ENCODE measurements around the gene JARID2.

The JARID2 gene

DNA sequence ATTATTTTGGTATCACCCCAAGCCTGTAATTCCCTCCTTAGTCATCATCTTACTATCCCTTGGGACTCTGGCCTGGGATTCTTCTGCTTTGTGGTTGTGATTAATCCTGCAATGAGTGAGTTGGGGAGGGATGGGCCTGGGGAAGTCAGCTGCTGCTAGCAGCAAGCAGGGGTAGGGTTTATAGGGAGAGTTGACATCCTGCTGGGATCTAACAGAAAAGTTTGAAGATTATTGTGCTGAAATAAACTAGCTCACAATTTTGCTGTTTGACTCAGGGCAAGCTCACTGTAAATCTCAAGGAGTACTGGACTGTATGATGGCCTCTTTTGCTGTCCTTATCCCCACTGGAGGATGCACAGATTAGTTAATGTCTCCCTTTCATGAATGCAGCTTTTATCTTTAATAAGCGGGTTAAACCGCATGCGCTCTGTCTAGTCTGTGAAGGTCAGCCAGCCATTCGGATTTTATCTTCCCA, 83.4 kb downstream of the JARID2 start:
- peak; percentile 73 for DNase-seq (ENCODE audit: low spot score)
- no peak overlapping the region for H3K27ac ChIP-seq
- TF ChIP-seq, protein P1, sequence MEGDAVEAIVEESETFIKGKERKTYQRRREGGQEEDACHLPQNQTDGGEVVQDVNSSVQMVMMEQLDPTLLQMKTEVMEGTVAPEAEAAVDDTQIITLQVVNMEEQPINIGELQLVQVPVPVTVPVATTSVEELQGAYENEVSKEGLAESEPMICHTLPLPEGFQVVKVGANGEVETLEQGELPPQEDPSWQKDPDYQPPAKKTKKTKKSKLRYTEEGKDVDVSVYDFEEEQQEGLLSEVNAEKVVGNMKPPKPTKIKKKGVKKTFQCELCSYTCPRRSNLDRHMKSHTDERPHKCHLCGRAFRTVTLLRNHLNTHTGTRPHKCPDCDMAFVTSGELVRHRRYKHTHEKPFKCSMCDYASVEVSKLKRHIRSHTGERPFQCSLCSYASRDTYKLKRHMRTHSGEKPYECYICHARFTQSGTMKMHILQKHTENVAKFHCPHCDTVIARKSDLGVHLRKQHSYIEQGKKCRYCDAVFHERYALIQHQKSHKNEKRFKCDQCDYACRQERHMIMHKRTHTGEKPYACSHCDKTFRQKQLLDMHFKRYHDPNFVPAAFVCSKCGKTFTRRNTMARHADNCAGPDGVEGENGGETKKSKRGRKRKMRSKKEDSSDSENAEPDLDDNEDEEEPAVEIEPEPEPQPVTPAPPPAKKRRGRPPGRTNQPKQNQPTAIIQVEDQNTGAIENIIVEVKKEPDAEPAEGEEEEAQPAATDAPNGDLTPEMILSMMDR (conservative IDR thresholded peaks at IDR 0.05; ENCODE audit: low read depth) = no peak

DNA sequence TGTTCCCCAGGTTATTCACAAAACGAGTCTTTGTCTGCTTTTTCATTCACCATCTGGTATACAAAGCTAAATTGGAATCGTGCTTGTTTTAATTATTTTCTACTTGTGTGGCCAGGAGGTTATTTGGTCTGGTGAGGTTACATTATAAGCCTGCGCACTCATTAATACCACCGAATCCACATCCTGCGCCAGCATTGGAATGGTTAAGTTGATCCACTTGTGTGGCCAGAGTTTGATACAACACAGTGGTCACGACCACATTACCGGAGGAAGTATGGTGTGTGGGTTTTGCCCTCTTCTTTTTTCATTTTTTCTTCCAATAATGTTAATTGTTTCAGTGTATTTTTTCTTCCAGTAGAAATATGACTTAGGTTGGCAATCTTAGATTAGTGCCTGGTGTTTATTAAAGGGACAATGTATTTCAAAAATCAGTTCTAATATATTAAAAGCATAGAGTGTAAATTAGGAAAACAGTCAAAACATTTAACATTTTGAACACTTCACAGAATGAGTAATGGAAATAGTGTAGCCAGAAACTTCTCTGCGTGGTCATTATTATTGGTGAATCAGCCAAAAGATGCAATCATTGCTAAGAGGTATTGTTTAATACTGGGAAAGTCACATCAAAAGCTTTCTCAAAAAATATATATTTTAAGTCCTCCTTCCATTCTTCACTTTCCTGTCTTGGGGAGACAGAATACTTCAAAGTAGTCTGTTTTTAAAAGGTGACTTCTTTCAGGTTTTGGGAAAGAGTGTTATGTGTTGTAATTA, 84.5 kb downstream of the JARID2 start:
- ChIA-PET CTCF (no interaction called here), POLR2A (ENCODE audit: low non-redundant PET) (no interaction called here)
- TF ChIP-seq, protein P1 (conservative IDR thresholded peaks at IDR 0.05; ENCODE audit: low read depth) = no peak
- H3K27ac ChIP-seq = no peak overlapping the region
- DNase-seq (ENCODE audit: low spot score) = no peak

More for the DNA sequence above, 83.4 kb downstream of the JARID2 start:
- CTCF ChIA-PET = interaction anchor here (0.6 kb wide), 1 partner anchor 1321 kb away, joined by 7 read pairs; no protein-coding TSS in a partner anchor
- POLR2A ChIA-PET (ENCODE audit: low non-redundant PET) = no interaction called here

DNA sequence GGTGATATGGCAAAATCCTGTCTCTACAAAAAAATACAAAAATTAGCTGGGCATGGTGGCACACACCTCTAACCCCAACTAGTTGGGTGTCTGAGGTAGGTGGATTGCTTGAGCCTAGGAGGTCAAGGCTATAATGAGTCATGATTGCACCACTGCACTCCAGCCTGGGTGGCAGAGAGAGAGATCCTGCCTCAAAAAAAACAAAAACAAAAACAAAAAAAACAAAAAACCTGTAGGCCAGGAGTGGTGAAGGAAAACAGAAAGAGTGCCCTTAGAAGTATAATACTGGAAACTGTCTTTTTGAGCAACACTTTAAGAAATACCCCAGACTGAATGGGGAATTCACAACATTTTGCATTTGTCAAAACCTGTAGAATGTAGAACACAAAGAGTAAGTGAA, 85.3 kb downstream of the JARID2 start:
- ChIA-PET POLR2A (ENCODE audit: low non-redundant PET) (no interaction called here), CTCF (no interaction called here)
- DNase-seq (ENCODE audit: low spot score) = no peak
- TF ChIP-seq, protein P1 (conservative IDR thresholded peaks at IDR 0.05; ENCODE audit: low read depth) = no peak
- H3K27ac ChIP-seq = no peak overlapping the region

DNA sequence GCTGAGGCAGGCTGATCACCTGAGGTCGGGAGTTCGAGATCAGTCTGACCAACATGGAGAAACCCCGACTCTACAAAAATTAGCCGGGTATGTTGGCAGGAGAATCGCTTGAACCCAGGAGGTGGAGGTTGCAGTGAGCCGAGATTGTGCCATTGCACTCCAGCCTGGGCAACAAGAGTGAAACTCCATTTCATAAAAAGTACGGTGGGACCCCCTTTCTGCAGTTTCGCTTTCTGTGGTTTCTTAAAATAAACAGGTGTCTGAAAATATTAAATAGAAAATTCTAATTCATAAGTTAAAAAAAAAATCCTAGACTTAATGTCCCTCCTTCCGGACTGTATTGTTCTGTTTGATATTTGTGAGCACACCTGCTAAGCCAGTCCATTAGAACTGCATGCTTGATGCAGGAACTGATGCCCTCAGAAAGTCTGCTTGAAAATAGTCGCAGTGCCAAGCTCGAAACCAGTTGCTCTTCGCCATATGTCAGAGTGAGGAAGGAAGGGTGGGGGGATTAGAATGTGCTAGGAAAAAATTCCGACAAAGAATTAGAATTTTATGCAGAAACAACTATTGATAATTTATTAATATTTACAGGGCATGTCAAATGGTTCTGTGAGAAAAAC, 85.9 kb downstream of the JARID2 start:
- TF ChIP-seq, protein P1 (conservative IDR thresholded peaks at IDR 0.05; ENCODE audit: low read depth) = no peak
- POLR2A ChIA-PET (ENCODE audit: low non-redundant PET) = no interaction called here

DNA sequence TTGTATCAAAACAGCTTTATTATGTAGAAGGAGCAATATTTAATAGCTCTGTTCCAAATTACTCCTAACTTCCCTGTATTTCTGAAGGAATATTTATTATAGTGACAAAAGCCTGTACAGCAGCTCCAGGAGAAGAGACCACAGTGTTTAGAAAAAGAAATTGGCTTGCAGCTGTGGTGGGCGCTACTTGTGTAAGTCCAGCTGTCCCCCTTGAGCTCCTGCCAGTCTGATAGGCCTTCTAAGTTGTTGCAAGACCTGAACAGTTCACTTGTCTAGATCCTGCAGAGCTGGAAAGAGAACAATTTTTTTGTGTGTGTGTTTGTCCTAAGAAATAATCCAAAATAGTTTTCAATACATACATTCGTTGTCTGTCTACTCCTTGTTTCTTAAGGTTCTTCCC, 86.6 kb downstream of the JARID2 start:
- TF ChIP-seq, protein P1 (conservative IDR thresholded peaks at IDR 0.05; ENCODE audit: low read depth) = no peak
- DNase-seq (ENCODE audit: low spot score) = no peak
- ChIA-PET CTCF (interaction anchor here (0.6 to 1.1 kb wide), 2 partner anchors 12 to 50 kb away, joined by 3 read pairs; no protein-coding TSS in a partner anchor), POLR2A (ENCODE audit: low non-redundant PET) (no interaction called here)
- no peak overlapping the region for H3K27ac ChIP-seq

More for the DNA sequence above, 85.9 kb downstream of the JARID2 start:
- no peak overlapping the region for H3K27ac ChIP-seq
- CTCF ChIA-PET = interaction anchor here (1.1 kb wide), 1 partner anchor 13 kb away, joined by 3 read pairs; no protein-coding TSS in a partner anchor
- DNase-seq (ENCODE audit: low spot score) = no peak

DNA sequence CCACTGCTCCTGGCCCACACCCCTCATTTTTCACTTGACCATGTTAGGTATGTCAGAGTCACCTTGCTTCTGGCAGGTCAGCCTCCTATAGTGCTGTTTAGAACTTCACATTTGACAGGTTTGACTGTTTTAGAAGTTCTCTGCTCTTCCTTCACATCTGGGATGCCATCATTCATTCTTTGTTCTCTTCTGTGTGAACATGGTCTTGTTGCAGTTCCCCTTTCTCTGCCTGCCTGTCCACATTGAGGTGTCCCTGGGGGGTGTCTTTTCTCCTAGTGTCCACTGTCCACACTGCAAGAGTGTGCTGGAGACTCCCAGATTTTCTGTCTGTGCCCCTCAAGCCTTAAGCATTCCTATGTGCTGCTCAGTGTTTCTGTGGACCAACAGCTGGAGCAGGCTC, 89.5 kb downstream of the JARID2 start:
- ChIA-PET POLR2A (ENCODE audit: low non-redundant PET) (no interaction called here), CTCF (no interaction called here)
- no peak for DNase-seq (ENCODE audit: low spot score)
- TF ChIP-seq, protein P1 (conservative IDR thresholded peaks at IDR 0.05; ENCODE audit: low read depth) = no peak
- H3K27ac ChIP-seq = no peak overlapping the region

Measured in RWPE1 (cell line).